ENCODE data around the gene SORL1. TPM values are rescaled to one million over a fixed set of nuclear protein-coding genes. Genes with fewer than 3 reads are reported as not detected.
A peak's percentile ranks its signal among the peaks of the same experiment; 100 is the strongest.

SORL1 gene
- total and polyA plus RNA-seq, 3 donors from 2014 or later: 14.7 to 30.0 (median 21.8) TPM

GRCh38 chr11:121580154-121580553, 128.0 kb downstream of the SORL1 start:
- 95 to 96% methylated on average over 4 of the region's 4 CpGs for WGBS, 2 donors
- H3K4me3 ChIP-seq: no peak overlapping the region
- no peak overlapping the region for H3K27ac ChIP-seq
- H3K36me3 ChIP-seq (ENCODE audit: low read depth, missing control alignments): no peaks in the 10 kb centered on the region
- H3K4me1 ChIP-seq: peaks cover 6% of the 10 kb centered on the region
- DNase-seq: no peak
- H3K27me3 ChIP-seq: no peaks in the 10 kb centered on the region
- H3K9me3 ChIP-seq: no peaks in the 10 kb centered on the region
- intact Hi-C loops (cut with DNase I; ENCODE audit: low total_unique reads): no loop called here
- no peak for TF ChIP-seq POLR2A (IDR thresholded peaks at IDR 0.05)
- no peak for TF ChIP-seq CTCF (IDR thresholded peaks at IDR 0.05)

- no peak for DNase-seq
- WGBS, 2 donors: 83 to 92% methylated on average over 4 of the region's 4 CpGs
- Histone ChIP-seq H3K4me1 (peaks cover 6% of the 10 kb centered on the region), H3K36me3 (ENCODE audit: low read depth, missing control alignments) (no peaks in the 10 kb centered on the region), H3K9me3 (no peaks in the 10 kb centered on the region), H3K27ac (no peak overlapping the region), H3K27me3 (no peaks in the 10 kb centered on the region), H3K4me3 (no peak overlapping the region)
- intact Hi-C loops (cut with DNase I; ENCODE audit: low total_unique reads): no loop called here
- TF ChIP-seq CTCF (IDR thresholded peaks at IDR 0.05) (no peak), POLR2A (IDR thresholded peaks at IDR 0.05) (no peak)
Observed at GRCh38 chr11:121581607-121582006, 129.5 kb downstream of the SORL1 start.

GRCh38 chr11:121582296-121582695, 130.2 kb downstream of the SORL1 start:
- intact Hi-C loops (cut with DNase I; ENCODE audit: low total_unique reads): no loop called here
- TF ChIP-seq CTCF (IDR thresholded peaks at IDR 0.05): no peak
- TF ChIP-seq POLR2A (IDR thresholded peaks at IDR 0.05): no peak
- Histone ChIP-seq H3K36me3 (ENCODE audit: low read depth, missing control alignments) (no peaks in the 10 kb centered on the region), H3K27ac (peak overlapping the region in 1 of 2 donors; percentile 6), H3K27me3 (no peaks in the 10 kb centered on the region), H3K9me3 (no peaks in the 10 kb centered on the region), H3K4me1 (peaks cover 6% of the 10 kb centered on the region), H3K4me3 (no peak overlapping the region)
- 39 to 49% methylated on average over 4 of the region's 4 CpGs for WGBS, 2 donors
- DNase-seq: peak; percentile 70

GRCh38 chr11:121583825-121584224, 131.7 kb downstream of the SORL1 start:
- intact Hi-C loops (cut with DNase I; ENCODE audit: low total_unique reads): no loop called here
- no peak overlapping the region for H3K27ac ChIP-seq
- 83 to 91% methylated on average over 3 of the region's 3 CpGs for WGBS, 2 donors
- H3K9me3 ChIP-seq: no peaks in the 10 kb centered on the region
- H3K27me3 ChIP-seq: no peaks in the 10 kb centered on the region
- DNase-seq: no peak
- no peaks in the 10 kb centered on the region for H3K36me3 ChIP-seq (ENCODE audit: low read depth, missing control alignments)
- H3K4me3 ChIP-seq: no peak overlapping the region
- peaks cover 6% of the 10 kb centered on the region for H3K4me1 ChIP-seq
- TF ChIP-seq POLR2A (IDR thresholded peaks at IDR 0.05) (no peak), CTCF (IDR thresholded peaks at IDR 0.05) (no peak)

- Histone ChIP-seq H3K4me1 (peaks cover 6% of the 10 kb centered on the region), H3K9me3 (no peaks in the 10 kb centered on the region), H3K27me3 (no peaks in the 10 kb centered on the region), H3K36me3 (ENCODE audit: low read depth, missing control alignments) (no peaks in the 10 kb centered on the region), H3K4me3 (no peak overlapping the region), H3K27ac (no peak overlapping the region)
- TF ChIP-seq POLR2A (IDR thresholded peaks at IDR 0.05) (no peak), CTCF (IDR thresholded peaks at IDR 0.05) (no peak)
- DNase-seq: no peak
- 88 to 92% methylated on average over 2 of the region's 2 CpGs for WGBS, 2 donors
- intact Hi-C loops (cut with DNase I; ENCODE audit: low total_unique reads): no loop called here
Observed at GRCh38 chr11:121586750-121587149, 134.6 kb downstream of the SORL1 start.

Measured in testis (tissue), 3 donors.